ENCODE results near the gene TIGIT.
"Not testable (repeated sequence)": the region's sequence is repeated elsewhere in the genome, so short reads cannot be mapped to it uniquely, and the experiment has no call there.

GRCh38 chr3:114276856-114277255 is 17.0 kb upstream of the TIGIT start:
- TF ChIP-seq CTCF (conservative IDR thresholded peaks at IDR 0.05); EZH2 (IDR thresholded peaks at IDR 0.05; ENCODE audit: low read depth): not testable (repeated sequence)

Measured in PC-9 (cell line).